Measurements from ENCODE around the gene KCNG4. TPM values are rescaled to one million over a fixed set of nuclear protein-coding genes. Genes with fewer than 3 reads are reported as not detected.
"Not testable (repeated sequence)": the region's sequence is repeated elsewhere in the genome, so short reads cannot be mapped to it uniquely, and the experiment has no call there.

KCNG4 gene
- total RNA-seq, 2 experiments from 2014 or later = not detected

- Mint-ChIP-seq H3K27ac (no peak overlapping the region), H3K4me3 (no peak overlapping the region), H3K36me3 (ENCODE audit: low read depth) (no peaks in the 10 kb centered on the region), H3K4me1 (ENCODE audit: low read depth) (no peaks in the 10 kb centered on the region), H3K27me3 (ENCODE audit: low read depth) (no peaks in the 10 kb centered on the region), H3K9me3 (no peaks in the 10 kb centered on the region)
- DNase-seq = no peak
- CTCF ChIA-PET = no interaction called here
- intact Hi-C loops (cut with micrococcal nuclease) = no loop called here
These were observed 27.2 kb downstream of the KCNG4 start for GRCh38 chr16:84212631-84213030.

- CTCF ChIA-PET = interaction anchor here (0.7 kb wide), 1 partner anchor 759 kb away, joined by 3 read pairs; no protein-coding TSS in a partner anchor
- intact Hi-C loops (cut with micrococcal nuclease) = no loop called here
These were observed 27.7 kb downstream of the KCNG4 start for GRCh38 chr16:84212154-84212553.

GRCh38 chr16:84209989-84210388 is 29.8 kb downstream of the KCNG4 start:
- no peaks in the 10 kb centered on the region for H3K9me3 Mint-ChIP-seq
- H3K36me3 Mint-ChIP-seq (ENCODE audit: low read depth) = no peaks in the 10 kb centered on the region
- no peaks in the 10 kb centered on the region for H3K27me3 Mint-ChIP-seq (ENCODE audit: low read depth)
- DNase-seq = peak; percentile 10
- CTCF ChIA-PET = interaction anchor here (0.6 kb wide), 1 partner anchor 283 kb away, joined by 3 read pairs; no protein-coding TSS in a partner anchor
- intact Hi-C loops (cut with micrococcal nuclease) = no loop called here
- no peak overlapping the region for H3K4me3 Mint-ChIP-seq
- H3K4me1 Mint-ChIP-seq (ENCODE audit: low read depth) = no peaks in the 10 kb centered on the region
- H3K27ac Mint-ChIP-seq = no peak overlapping the region

More at GRCh38 chr16:84212154-84212553, 27.7 kb downstream of the KCNG4 start:
- Mint-ChIP-seq H3K27ac (no peak overlapping the region), H3K36me3 (ENCODE audit: low read depth) (no peaks in the 10 kb centered on the region), H3K4me1 (ENCODE audit: low read depth) (no peaks in the 10 kb centered on the region), H3K9me3 (no peaks in the 10 kb centered on the region), H3K4me3 (no peak overlapping the region), H3K27me3 (ENCODE audit: low read depth) (no peaks in the 10 kb centered on the region)
- DNase-seq = no peak

GRCh38 chr16:84207879-84208278 is 31.9 kb downstream of the KCNG4 start:
- no peaks in the 10 kb centered on the region for H3K27me3 Mint-ChIP-seq (ENCODE audit: low read depth)
- DNase-seq = no peak
- CTCF ChIA-PET = no interaction called here
- H3K27ac Mint-ChIP-seq = no peak overlapping the region
- no peaks in the 10 kb centered on the region for H3K4me1 Mint-ChIP-seq (ENCODE audit: low read depth)
- intact Hi-C loops (cut with micrococcal nuclease) = no loop called here
- no peaks in the 10 kb centered on the region for H3K36me3 Mint-ChIP-seq (ENCODE audit: low read depth)
- H3K9me3 Mint-ChIP-seq = no peaks in the 10 kb centered on the region
- no peak overlapping the region for H3K4me3 Mint-ChIP-seq

GRCh38 chr16:84207251-84207650 is 32.6 kb downstream of the KCNG4 start:
- CTCF ChIA-PET = no interaction called here
- no peaks in the 10 kb centered on the region for H3K9me3 Mint-ChIP-seq
- no peak overlapping the region for H3K27ac Mint-ChIP-seq
- H3K36me3 Mint-ChIP-seq (ENCODE audit: low read depth) = no peaks in the 10 kb centered on the region
- DNase-seq = no peak
- intact Hi-C loops (cut with micrococcal nuclease) = no loop called here
- H3K4me3 Mint-ChIP-seq = no peak overlapping the region
- no peaks in the 10 kb centered on the region for H3K27me3 Mint-ChIP-seq (ENCODE audit: low read depth)
- no peaks in the 10 kb centered on the region for H3K4me1 Mint-ChIP-seq (ENCODE audit: low read depth)

- Mint-ChIP-seq H3K4me1 (ENCODE audit: low read depth) (no peaks in the 10 kb centered on the region), H3K4me3 (no peak overlapping the region), H3K36me3 (ENCODE audit: low read depth) (no peaks in the 10 kb centered on the region), H3K9me3 (no peaks in the 10 kb centered on the region), H3K27me3 (ENCODE audit: low read depth) (no peaks in the 10 kb centered on the region), H3K27ac (no peak overlapping the region)
- intact Hi-C loops (cut with micrococcal nuclease) = no loop called here
- DNase-seq = no peak
- CTCF ChIA-PET = no interaction called here
These were observed 33.7 kb downstream of the KCNG4 start for GRCh38 chr16:84205976-84206691.

GRCh38 chr16:84205123-84205522 is 34.7 kb downstream of the KCNG4 start:
- CTCF ChIA-PET = interaction anchor here (0.6 kb wide), 1 partner anchor 75 kb away, joined by 3 read pairs; no protein-coding TSS in a partner anchor
- H3K27ac Mint-ChIP-seq; H3K4me1 Mint-ChIP-seq (ENCODE audit: low read depth); intact Hi-C loops (cut with micrococcal nuclease); H3K36me3 Mint-ChIP-seq (ENCODE audit: low read depth); H3K4me3 Mint-ChIP-seq; H3K27me3 Mint-ChIP-seq (ENCODE audit: low read depth); H3K9me3 Mint-ChIP-seq; DNase-seq: not testable (repeated sequence)

- H3K36me3 Mint-ChIP-seq (ENCODE audit: low read depth); intact Hi-C loops (cut with micrococcal nuclease); H3K9me3 Mint-ChIP-seq; H3K4me1 Mint-ChIP-seq (ENCODE audit: low read depth); H3K4me3 Mint-ChIP-seq; H3K27ac Mint-ChIP-seq; DNase-seq; H3K27me3 Mint-ChIP-seq (ENCODE audit: low read depth): not testable (repeated sequence)
- CTCF ChIA-PET = interaction anchor here (1.0 kb wide), 2 partner anchors 18 to 29 kb away, joined by 3 to 4 read pairs; partner anchors contain the start of gene TAF1C
These were observed 35.3 kb downstream of the KCNG4 start for GRCh38 chr16:84204551-84204950.

- CTCF ChIA-PET = no interaction called here
- no peak overlapping the region for H3K4me3 Mint-ChIP-seq
- H3K9me3 Mint-ChIP-seq = no peaks in the 10 kb centered on the region
- DNase-seq = no peak
- H3K36me3 Mint-ChIP-seq (ENCODE audit: low read depth) = no peaks in the 10 kb centered on the region
- H3K27me3 Mint-ChIP-seq (ENCODE audit: low read depth) = no peaks in the 10 kb centered on the region
- no peaks in the 10 kb centered on the region for H3K4me1 Mint-ChIP-seq (ENCODE audit: low read depth)
- H3K27ac Mint-ChIP-seq = no peak overlapping the region
- intact Hi-C loops (cut with micrococcal nuclease) = no loop called here
These were observed 40.0 kb downstream of the KCNG4 start for GRCh38 chr16:84199861-84200260.

- no peak for DNase-seq
- Mint-ChIP-seq H3K27ac (no peak overlapping the region), H3K9me3 (no peaks in the 10 kb centered on the region), H3K4me1 (ENCODE audit: low read depth) (peaks cover 6% of the 10 kb centered on the region), H3K36me3 (ENCODE audit: low read depth) (no peaks in the 10 kb centered on the region), H3K27me3 (ENCODE audit: low read depth) (no peaks in the 10 kb centered on the region), H3K4me3 (no peak overlapping the region)
- intact Hi-C loops (cut with micrococcal nuclease) = no loop called here
- CTCF ChIA-PET = no interaction called here
These were observed 40.7 kb downstream of the KCNG4 start for GRCh38 chr16:84199097-84199496.

- H3K4me3 Mint-ChIP-seq = no peak overlapping the region
- CTCF ChIA-PET = no interaction called here
- peaks cover 13% of the 10 kb centered on the region for H3K4me1 Mint-ChIP-seq (ENCODE audit: low read depth)
- intact Hi-C loops (cut with micrococcal nuclease) = no loop called here
- H3K27ac Mint-ChIP-seq = no peak overlapping the region
- H3K9me3 Mint-ChIP-seq = no peaks in the 10 kb centered on the region
- no peaks in the 10 kb centered on the region for H3K27me3 Mint-ChIP-seq (ENCODE audit: low read depth)
- DNase-seq = no peak
- H3K36me3 Mint-ChIP-seq (ENCODE audit: low read depth) = no peaks in the 10 kb centered on the region
These were observed 41.4 kb downstream of the KCNG4 start for GRCh38 chr16:84198401-84198800.

- CTCF ChIA-PET = no interaction called here
These were observed 42.2 kb downstream of the KCNG4 start for GRCh38 chr16:84197466-84198128.

More at GRCh38 chr16:84197466-84198128, 42.2 kb downstream of the KCNG4 start:
- Mint-ChIP-seq H3K36me3 (ENCODE audit: low read depth) (no peaks in the 10 kb centered on the region), H3K4me3 (no peak overlapping the region), H3K27me3 (ENCODE audit: low read depth) (no peaks in the 10 kb centered on the region), H3K9me3 (no peaks in the 10 kb centered on the region), H3K27ac (no peak overlapping the region), H3K4me1 (ENCODE audit: low read depth) (peaks cover 17% of the 10 kb centered on the region)
- no peak for DNase-seq
- intact Hi-C loops (cut with micrococcal nuclease) = no loop called here

Data from activated naive CD4-positive, alpha-beta T cell treated with anti-CD3 and anti-CD28 coated beads for 36 hours (primary cell).